ENCODE results near the gene ALDH3B2. TPM values are rescaled to one million over a fixed set of nuclear protein-coding genes. Genes with fewer than 3 reads are reported as not detected.
A peak's percentile ranks its signal among the peaks of the same experiment; 100 is the strongest.
"Not testable (repeated sequence)": the region's sequence is repeated elsewhere in the genome, so short reads cannot be mapped to it uniquely, and the experiment has no call there.

Gene ALDH3B2
- total RNA-seq, 1 donor from 2014 or later: 0.65 TPM

DNA sequence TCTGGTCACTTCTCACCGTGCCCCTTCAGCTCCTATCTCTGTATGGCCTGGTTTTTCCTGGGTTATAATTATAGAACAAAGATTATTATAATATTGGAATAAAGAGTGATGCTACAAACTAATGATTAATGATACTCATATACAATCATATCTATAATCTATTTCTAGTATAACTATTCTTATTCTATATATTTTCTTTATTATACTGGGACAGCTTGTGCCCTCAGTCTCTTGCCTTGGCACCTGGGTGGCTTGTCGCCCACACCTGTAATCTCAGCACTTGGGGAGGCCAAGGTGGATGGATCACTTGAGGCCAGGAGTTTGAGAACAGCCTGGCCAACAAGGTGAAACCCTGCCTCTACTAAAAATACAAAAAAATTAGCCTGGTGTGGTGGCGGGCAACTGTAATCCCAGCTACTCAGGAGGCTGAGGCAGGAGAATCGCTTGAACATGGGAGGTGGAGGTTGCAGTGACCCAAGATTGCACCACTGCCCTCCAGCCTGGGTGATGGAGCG lies 14.7 kb downstream of the ALDH3B2 start:
- DNase-seq; ATAC-seq; H3K27me3 ChIP-seq (ENCODE audit: low read depth); intact Hi-C loops (cut with DNase I); H3K9me3 ChIP-seq; H3K27ac ChIP-seq; H3K36me3 ChIP-seq; H3K4me3 ChIP-seq; H3K4me1 ChIP-seq: not testable (repeated sequence)
- TF ChIP-seq, protein P1, sequence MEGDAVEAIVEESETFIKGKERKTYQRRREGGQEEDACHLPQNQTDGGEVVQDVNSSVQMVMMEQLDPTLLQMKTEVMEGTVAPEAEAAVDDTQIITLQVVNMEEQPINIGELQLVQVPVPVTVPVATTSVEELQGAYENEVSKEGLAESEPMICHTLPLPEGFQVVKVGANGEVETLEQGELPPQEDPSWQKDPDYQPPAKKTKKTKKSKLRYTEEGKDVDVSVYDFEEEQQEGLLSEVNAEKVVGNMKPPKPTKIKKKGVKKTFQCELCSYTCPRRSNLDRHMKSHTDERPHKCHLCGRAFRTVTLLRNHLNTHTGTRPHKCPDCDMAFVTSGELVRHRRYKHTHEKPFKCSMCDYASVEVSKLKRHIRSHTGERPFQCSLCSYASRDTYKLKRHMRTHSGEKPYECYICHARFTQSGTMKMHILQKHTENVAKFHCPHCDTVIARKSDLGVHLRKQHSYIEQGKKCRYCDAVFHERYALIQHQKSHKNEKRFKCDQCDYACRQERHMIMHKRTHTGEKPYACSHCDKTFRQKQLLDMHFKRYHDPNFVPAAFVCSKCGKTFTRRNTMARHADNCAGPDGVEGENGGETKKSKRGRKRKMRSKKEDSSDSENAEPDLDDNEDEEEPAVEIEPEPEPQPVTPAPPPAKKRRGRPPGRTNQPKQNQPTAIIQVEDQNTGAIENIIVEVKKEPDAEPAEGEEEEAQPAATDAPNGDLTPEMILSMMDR (IDR thresholded peaks at IDR 0.05): peak; percentile 40

DNA sequence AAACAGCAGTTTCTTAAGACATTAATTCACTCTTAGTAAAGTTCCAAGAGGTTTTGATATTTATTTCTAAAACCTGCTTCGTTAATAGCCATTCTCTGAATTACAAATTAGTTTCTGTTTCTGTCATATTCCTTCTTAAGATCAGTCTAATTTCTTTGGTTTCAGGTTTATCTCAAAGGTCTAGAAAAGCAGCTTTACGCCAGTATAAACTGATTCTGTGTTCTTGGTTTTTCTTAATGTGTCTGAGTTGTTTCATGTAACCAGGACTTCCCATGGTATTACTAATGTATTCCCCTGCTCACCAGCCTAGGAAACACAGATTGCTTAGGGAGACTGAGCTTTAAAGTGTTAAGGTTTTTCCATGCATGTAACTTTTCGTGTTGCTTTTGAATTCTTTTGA lies 17.1 kb downstream of the ALDH3B2 start:
- intact Hi-C loops (cut with DNase I): no loop called here
- H3K4me3 ChIP-seq: no peak overlapping the region
- H3K9me3 ChIP-seq: no peaks in the 10 kb centered on the region
- DNase-seq (no peak), ATAC-seq (no peak)
- no peaks in the 10 kb centered on the region for H3K27me3 ChIP-seq (ENCODE audit: low read depth)
- no peak overlapping the region for H3K27ac ChIP-seq
- no peaks in the 10 kb centered on the region for H3K4me1 ChIP-seq
- TF ChIP-seq, protein P1 (IDR thresholded peaks at IDR 0.05): no peak
- H3K36me3 ChIP-seq: no peaks in the 10 kb centered on the region

DNA sequence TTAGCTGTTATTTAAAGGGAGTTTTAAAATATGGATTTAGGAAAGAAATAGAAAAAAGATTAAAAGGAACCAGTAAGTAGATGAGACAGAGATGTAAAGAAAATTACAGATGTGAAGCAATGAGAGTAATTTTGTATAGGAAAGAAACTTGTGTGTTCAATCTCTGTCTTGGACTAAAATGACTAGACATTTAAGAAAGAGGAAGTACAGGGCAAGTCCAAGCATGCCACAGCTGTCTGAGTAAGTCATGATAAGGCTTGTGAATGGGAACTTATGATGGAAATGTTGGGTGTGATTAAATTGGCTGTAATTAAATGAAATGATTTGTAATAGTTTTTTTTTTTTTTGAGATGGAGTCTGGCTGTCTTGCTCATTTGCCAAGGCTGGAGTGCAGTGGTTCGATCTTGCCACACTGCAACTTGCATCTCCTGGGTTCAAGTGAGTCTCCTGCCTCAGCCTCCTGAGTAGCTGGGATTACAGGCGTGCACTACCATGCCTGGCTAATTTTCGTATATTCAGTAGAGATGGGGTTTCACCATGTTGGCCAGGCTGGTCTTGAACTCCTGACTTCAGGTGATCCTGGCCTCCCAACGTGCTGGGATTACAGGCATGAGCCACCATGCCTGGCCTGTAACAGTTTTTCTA lies 18.0 kb downstream of the ALDH3B2 start:
- H3K27ac ChIP-seq: no peak overlapping the region
- H3K27me3 ChIP-seq (ENCODE audit: low read depth): no peaks in the 10 kb centered on the region
- intact Hi-C loops (cut with DNase I): no loop called here
- no peaks in the 10 kb centered on the region for H3K4me1 ChIP-seq
- no peak overlapping the region for H3K4me3 ChIP-seq
- TF ChIP-seq, protein P1 (IDR thresholded peaks at IDR 0.05): no peak
- ATAC-seq (no peak), DNase-seq (no peak)
- H3K36me3 ChIP-seq: no peaks in the 10 kb centered on the region
- H3K9me3 ChIP-seq: no peaks in the 10 kb centered on the region

DNA sequence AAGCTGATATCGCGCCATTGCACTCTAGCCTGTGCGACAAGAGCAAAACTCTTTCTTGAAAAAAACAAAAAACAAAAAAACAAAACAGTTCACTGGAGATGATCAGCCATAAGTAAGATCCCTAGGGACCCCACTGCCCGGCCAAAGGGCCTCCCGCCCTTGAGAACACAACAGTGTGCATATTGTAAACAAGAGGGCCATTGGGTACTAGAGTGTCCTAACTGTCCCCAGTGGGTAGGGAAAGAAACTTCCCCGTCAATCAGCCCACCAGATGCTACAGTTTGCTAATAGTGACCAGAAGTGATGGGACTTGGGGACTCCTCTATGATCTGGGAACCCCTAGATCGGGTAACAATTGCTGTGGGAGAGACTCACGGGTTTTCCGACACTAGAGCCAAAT lies 20.2 kb downstream of the ALDH3B2 start:
- H3K4me1 ChIP-seq: no peaks in the 10 kb centered on the region
- H3K9me3 ChIP-seq: no peaks in the 10 kb centered on the region
- DNase-seq (no peak), ATAC-seq (no peak)
- H3K36me3 ChIP-seq: no peaks in the 10 kb centered on the region
- no peak overlapping the region for H3K4me3 ChIP-seq
- intact Hi-C loops (cut with DNase I): no loop called here
- H3K27ac ChIP-seq: no peak overlapping the region
- TF ChIP-seq, protein P1 (IDR thresholded peaks at IDR 0.05): no peak
- H3K27me3 ChIP-seq (ENCODE audit: low read depth): no peaks in the 10 kb centered on the region

DNA sequence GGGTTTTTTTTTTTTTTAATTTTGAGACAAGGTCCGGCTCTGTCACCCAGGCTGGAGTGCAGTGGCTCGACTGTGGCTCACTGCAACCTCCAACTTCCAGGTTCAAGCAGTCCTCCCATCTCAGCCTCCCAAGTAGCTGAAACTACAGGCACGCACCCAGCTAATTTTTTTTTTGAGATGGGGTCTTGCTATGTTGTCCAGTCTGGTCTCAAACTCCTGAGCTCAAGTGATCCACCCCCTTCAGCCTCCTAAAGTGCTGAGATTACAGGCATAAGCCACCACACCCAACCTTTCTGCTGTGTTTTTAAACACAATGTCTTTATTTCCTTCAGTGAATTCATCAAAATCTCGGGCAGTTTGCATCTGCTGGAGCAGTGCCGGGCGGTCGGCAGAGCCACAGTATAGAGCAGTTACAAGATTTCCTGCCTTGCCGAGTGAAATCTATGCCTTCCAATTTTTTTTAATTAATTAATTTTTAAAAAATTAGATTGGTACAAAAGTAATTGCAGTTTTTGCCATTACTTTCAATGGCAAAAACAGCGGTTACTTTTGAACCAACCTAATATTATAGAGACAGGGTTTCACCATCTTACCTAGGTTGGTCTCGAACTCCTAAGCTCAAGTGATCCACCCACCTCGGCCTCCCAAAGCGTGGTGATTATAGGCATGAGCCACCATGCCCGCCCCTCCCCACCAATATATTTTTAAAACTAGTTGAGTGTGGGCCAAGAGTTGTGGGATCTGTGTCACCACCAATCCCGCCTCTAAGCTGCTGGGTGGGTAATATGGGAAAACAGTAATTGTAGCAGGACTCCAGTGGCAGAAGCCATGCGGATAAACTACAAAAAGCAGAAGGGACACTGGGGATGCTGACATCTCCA lies 21.2 kb downstream of the ALDH3B2 start:
- DNase-seq (no peak), ATAC-seq (no peak)
- peaks cover 9% of the 10 kb centered on the region for H3K27me3 ChIP-seq (ENCODE audit: low read depth)
- TF ChIP-seq, protein P1 (IDR thresholded peaks at IDR 0.05): no peak
- intact Hi-C loops (cut with DNase I): no loop called here
- no peak overlapping the region for H3K4me3 ChIP-seq
- H3K27ac ChIP-seq: no peak overlapping the region
- no peaks in the 10 kb centered on the region for H3K9me3 ChIP-seq
- no peaks in the 10 kb centered on the region for H3K36me3 ChIP-seq
- H3K4me1 ChIP-seq: no peaks in the 10 kb centered on the region

Measured in lower lobe of right lung (tissue), 2 donors.